ENCODE results near the gene APBA2. TPM values are rescaled to one million over a fixed set of nuclear protein-coding genes. Genes with fewer than 3 reads are reported as not detected.

The APBA2 gene
- total RNA-seq, 2 experiments from 2014 or later = 19.2 to 21.2 TPM

GRCh38 chr15:29123171-29123570 is 237.4 kb downstream of the APBA2 start:
- ChIA-PET CTCF (no interaction called here), POLR2A (no interaction called here)
- H3K9me3 Mint-ChIP-seq = no peaks in the 10 kb centered on the region
- no peaks in the 10 kb centered on the region for H3K4me1 Mint-ChIP-seq
- H3K4me3 Mint-ChIP-seq = no peak overlapping the region
- no peaks in the 10 kb centered on the region for H3K27me3 Mint-ChIP-seq
- H3K27ac Mint-ChIP-seq = no peak overlapping the region
- no peaks in the 10 kb centered on the region for H3K36me3 Mint-ChIP-seq (ENCODE audit: low read depth)
- DNase-seq = no peak

GRCh38 chr15:29123991-29124390 is 238.2 kb downstream of the APBA2 start:
- POLR2A ChIA-PET = no interaction called here
- Mint-ChIP-seq H3K27me3 (no peaks in the 10 kb centered on the region), H3K36me3 (ENCODE audit: low read depth) (no peaks in the 10 kb centered on the region), H3K9me3 (no peaks in the 10 kb centered on the region), H3K4me3 (no peak overlapping the region), H3K4me1 (no peaks in the 10 kb centered on the region), H3K27ac (no peak overlapping the region)
- DNase-seq = no peak
- CTCF ChIA-PET = no interaction called here

- H3K9me3 Mint-ChIP-seq = no peaks in the 10 kb centered on the region
- POLR2A ChIA-PET = no interaction called here
- H3K27me3 Mint-ChIP-seq = no peaks in the 10 kb centered on the region
- no peak overlapping the region for H3K4me3 Mint-ChIP-seq
- DNase-seq = no peak
- CTCF ChIA-PET = no interaction called here
- H3K36me3 Mint-ChIP-seq (ENCODE audit: low read depth) = no peaks in the 10 kb centered on the region
- no peaks in the 10 kb centered on the region for H3K4me1 Mint-ChIP-seq
- no peak overlapping the region for H3K27ac Mint-ChIP-seq
These were observed 239.0 kb downstream of the APBA2 start for GRCh38 chr15:29124581-29125381.

- CTCF ChIA-PET = no interaction called here
These were observed 239.8 kb downstream of the APBA2 start for GRCh38 chr15:29125382-29126207.

GRCh38 chr15:29126208-29126536 is 240.4 kb downstream of the APBA2 start:
- H3K4me1 Mint-ChIP-seq = no peaks in the 10 kb centered on the region
- H3K4me3 Mint-ChIP-seq = no peak overlapping the region
- ChIA-PET POLR2A (no interaction called here), CTCF (no interaction called here)
- H3K27me3 Mint-ChIP-seq = no peaks in the 10 kb centered on the region
- no peak overlapping the region for H3K27ac Mint-ChIP-seq
- H3K36me3 Mint-ChIP-seq (ENCODE audit: low read depth) = no peaks in the 10 kb centered on the region
- no peak for DNase-seq
- no peaks in the 10 kb centered on the region for H3K9me3 Mint-ChIP-seq

More at GRCh38 chr15:29125382-29126207, 239.8 kb downstream of the APBA2 start:
- Mint-ChIP-seq H3K4me3 (no peak overlapping the region), H3K9me3 (no peaks in the 10 kb centered on the region), H3K36me3 (ENCODE audit: low read depth) (no peaks in the 10 kb centered on the region), H3K4me1 (no peaks in the 10 kb centered on the region), H3K27ac (no peak overlapping the region), H3K27me3 (no peaks in the 10 kb centered on the region)
- DNase-seq = no peak
- POLR2A ChIA-PET = no interaction called here

GRCh38 chr15:29126821-29127461 is 241.2 kb downstream of the APBA2 start:
- Mint-ChIP-seq H3K27ac (no peak overlapping the region), H3K4me3 (no peak overlapping the region), H3K36me3 (ENCODE audit: low read depth) (no peaks in the 10 kb centered on the region), H3K27me3 (no peaks in the 10 kb centered on the region), H3K4me1 (no peaks in the 10 kb centered on the region), H3K9me3 (no peaks in the 10 kb centered on the region)
- CTCF ChIA-PET = no interaction called here
- POLR2A ChIA-PET = no interaction called here
- DNase-seq = no peak

- Mint-ChIP-seq H3K4me1 (no peaks in the 10 kb centered on the region), H3K36me3 (ENCODE audit: low read depth) (no peaks in the 10 kb centered on the region), H3K9me3 (no peaks in the 10 kb centered on the region), H3K4me3 (no peak overlapping the region), H3K27ac (no peak overlapping the region), H3K27me3 (no peaks in the 10 kb centered on the region)
- DNase-seq = no peak
- ChIA-PET CTCF (no interaction called here), POLR2A (no interaction called here)
These were observed 242.0 kb downstream of the APBA2 start for GRCh38 chr15:29127506-29128430.

GRCh38 chr15:29128671-29129070 is 242.9 kb downstream of the APBA2 start:
- H3K4me1 Mint-ChIP-seq = no peaks in the 10 kb centered on the region
- H3K9me3 Mint-ChIP-seq = no peaks in the 10 kb centered on the region
- CTCF ChIA-PET = interaction anchor here (1.0 kb wide), 1 partner anchor 78 kb away, joined by 3 read pairs; no protein-coding TSS in a partner anchor
- H3K4me3 Mint-ChIP-seq = no peak overlapping the region
- POLR2A ChIA-PET = no interaction called here
- H3K36me3 Mint-ChIP-seq (ENCODE audit: low read depth) = no peaks in the 10 kb centered on the region
- H3K27me3 Mint-ChIP-seq = no peaks in the 10 kb centered on the region
- DNase-seq = no peak
- no peak overlapping the region for H3K27ac Mint-ChIP-seq

- CTCF ChIA-PET = interaction anchor here (1.0 kb wide), 1 partner anchor 78 kb away, joined by 3 read pairs; no protein-coding TSS in a partner anchor
- H3K4me3 Mint-ChIP-seq = no peak overlapping the region
- H3K4me1 Mint-ChIP-seq = no peaks in the 10 kb centered on the region
- POLR2A ChIA-PET = no interaction called here
- DNase-seq = no peak
- H3K36me3 Mint-ChIP-seq (ENCODE audit: low read depth) = no peaks in the 10 kb centered on the region
- no peak overlapping the region for H3K27ac Mint-ChIP-seq
- no peaks in the 10 kb centered on the region for H3K27me3 Mint-ChIP-seq
- H3K9me3 Mint-ChIP-seq = no peaks in the 10 kb centered on the region
These were observed 243.4 kb downstream of the APBA2 start for GRCh38 chr15:29129221-29129620.

- no peaks in the 10 kb centered on the region for H3K9me3 Mint-ChIP-seq
- H3K27ac Mint-ChIP-seq = no peak overlapping the region
- ChIA-PET POLR2A (no interaction called here), CTCF (no interaction called here)
- no peak overlapping the region for H3K4me3 Mint-ChIP-seq
- DNase-seq = no peak
- H3K27me3 Mint-ChIP-seq = no peaks in the 10 kb centered on the region
- no peaks in the 10 kb centered on the region for H3K4me1 Mint-ChIP-seq
- no peaks in the 10 kb centered on the region for H3K36me3 Mint-ChIP-seq (ENCODE audit: low read depth)
These were observed 244.2 kb downstream of the APBA2 start for GRCh38 chr15:29129926-29130325.

- no peak overlapping the region for H3K27ac Mint-ChIP-seq
- H3K27me3 Mint-ChIP-seq = no peaks in the 10 kb centered on the region
- H3K9me3 Mint-ChIP-seq = no peaks in the 10 kb centered on the region
- H3K4me1 Mint-ChIP-seq = no peaks in the 10 kb centered on the region
- H3K4me3 Mint-ChIP-seq = no peak overlapping the region
- ChIA-PET CTCF (no interaction called here), POLR2A (no interaction called here)
- H3K36me3 Mint-ChIP-seq (ENCODE audit: low read depth) = no peaks in the 10 kb centered on the region
- DNase-seq = no peak
These were observed 244.7 kb downstream of the APBA2 start for GRCh38 chr15:29130476-29130875.

- no peaks in the 10 kb centered on the region for H3K27me3 Mint-ChIP-seq
- no peak for DNase-seq
- POLR2A ChIA-PET = no interaction called here
- CTCF ChIA-PET = interaction anchor here (0.6 kb wide), 1 partner anchor 227 kb away, joined by 3 read pairs; no protein-coding TSS in a partner anchor
- no peaks in the 10 kb centered on the region for H3K9me3 Mint-ChIP-seq
- no peaks in the 10 kb centered on the region for H3K4me1 Mint-ChIP-seq
- no peak overlapping the region for H3K27ac Mint-ChIP-seq
- no peaks in the 10 kb centered on the region for H3K36me3 Mint-ChIP-seq (ENCODE audit: low read depth)
- H3K4me3 Mint-ChIP-seq = no peak overlapping the region
These were observed 245.4 kb downstream of the APBA2 start for GRCh38 chr15:29130951-29131839.
